Fibroblast of lung (primary cell): Measurements from ENCODE around the gene ACTL6A. TPM values are rescaled to one million over a fixed set of nuclear protein-coding genes. Genes with fewer than 3 reads are reported as not detected.

Experiments used
- DNase-seq, 2 donors: peaks; one replicate each; pipeline versions ENCODE4 v3.0.0 to v3.0.0-alpha.2; 2010; ENCODE audit warnings: low read depth in 2 of 2
- H2AFZ ChIP-seq: 2 replicates; pipeline ENCODE4 v1.5.1; 2012; ENCODE audit warnings: low read length, control low read depth, inconsistent platforms
- H3K27ac ChIP-seq: 2 replicates; pipeline ENCODE4 v1.5.1; 2011; ENCODE audit warnings: low read length, control low read depth; ENCODE audit not compliant: insufficient read depth
- H3K27me3 ChIP-seq: 2 replicates; pipeline ENCODE4 v1.5.1; 2011; ENCODE audit warnings: mild to moderate bottlenecking, low read length; ENCODE audit not compliant: control insufficient read depth, insufficient read depth
- H3K36me3 ChIP-seq: 2 replicates; pipeline ENCODE4 v1.5.1; 2011; ENCODE audit warnings: low read length; ENCODE audit not compliant: control insufficient read depth, insufficient read depth
- H3K4me1 ChIP-seq: 2 replicates; pipeline ENCODE4 v1.5.1; 2011; ENCODE audit warnings: low read length; ENCODE audit not compliant: control insufficient read depth, insufficient read depth; ENCODE audit errors: extremely low read depth
- H3K4me2 ChIP-seq: 2 replicates; pipeline ENCODE4 v1.5.1; 2011; ENCODE audit warnings: low read length, control low read depth; ENCODE audit not compliant: insufficient read depth; ENCODE audit errors: extremely low read depth
- H3K4me3 ChIP-seq, 4 experiments: fragments of 200-600 bp in 1 of 4; sonication (generic) in 1 of 4; replicated peaks in 1 of 4; 2 replicates each; pipeline ENCODE4 v1.5.1; 2011 to 2016; ENCODE audit warnings: low read length in 4 of 4, low read depth in 3 of 4, mild to moderate bottlenecking in 3 of 4, control low read depth in 2 of 4, inconsistent platforms in 1 of 4, mixed read lengths in 1 of 4; ENCODE audit not compliant: insufficient read depth in 1 of 4; ENCODE audit errors: control extremely low read depth in 1 of 4
- H3K79me2 ChIP-seq: 2 replicates; pipeline ENCODE4 v1.5.1; 2012; ENCODE audit warnings: mild to moderate bottlenecking, low read length, inconsistent platforms; ENCODE audit not compliant: control insufficient read depth, insufficient read depth
- H3K9ac ChIP-seq: 2 replicates; pipeline ENCODE4 v1.5.1; 2011; ENCODE audit warnings: mild to moderate bottlenecking, low read length, control low read depth; ENCODE audit not compliant: insufficient read depth
- H3K9me3 ChIP-seq: 2 replicates; pipeline ENCODE4 v1.5.1; 2012; ENCODE audit warnings: low read depth, low read length; ENCODE audit not compliant: control insufficient read depth, insufficient read depth
- H4K20me1 ChIP-seq: 2 replicates; pipeline ENCODE4 v1.5.1; 2011; ENCODE audit warnings: low read length; ENCODE audit not compliant: control insufficient read depth, insufficient read depth; ENCODE audit errors: extremely low read depth
- EZH2 ChIP-seq: IDR thresholded peaks from 2 replicates; pipeline ENCODE4 v1.5.1; 2012; ENCODE audit warnings: low read length, control low read depth, mild to moderate bottlenecking; ENCODE audit errors: missing control alignments
- polyA plus RNA-seq, 2 donors: library from polyadenylated mRNA; depleted of rRNA in 1 of 2; stranded (reverse) in 1 of 2; unstranded in 1 of 2; fragments of >200 nt; gene quantifications; 2 replicates each; pipeline ENCODE4 v1.2.1, GENCODE V29; 2011 to 2012; ENCODE audit warnings: missing spikeins in 1 of 2
- total RNA-seq: library from RNA; depleted of rRNA; stranded (reverse); fragments of >200 nt; gene quantifications from 2 replicates; pipeline ENCODE4 v1.2.1, GENCODE V29; 2014
- TF ChIP-seq, protein P1 (sequence below), 2 donors: IDR thresholded peaks in 1 of 2; conservative IDR thresholded peaks in 1 of 2; 1 replicate in 1 of 2; 2 replicates in 1 of 2; pipeline ENCODE4 v1.5.1; 2011 to 2012; ENCODE audit warnings: low read length in 2 of 2, control low read depth in 1 of 2, inconsistent platforms in 1 of 2, low read depth in 1 of 2, mild to moderate bottlenecking in 1 of 2

ACTL6A gene
- total and polyA plus RNA-seq, 2 donors (not counting 1 experiment from before 2014, with no cell fraction given), result 48.6 to 58.3 TPM

DNA sequence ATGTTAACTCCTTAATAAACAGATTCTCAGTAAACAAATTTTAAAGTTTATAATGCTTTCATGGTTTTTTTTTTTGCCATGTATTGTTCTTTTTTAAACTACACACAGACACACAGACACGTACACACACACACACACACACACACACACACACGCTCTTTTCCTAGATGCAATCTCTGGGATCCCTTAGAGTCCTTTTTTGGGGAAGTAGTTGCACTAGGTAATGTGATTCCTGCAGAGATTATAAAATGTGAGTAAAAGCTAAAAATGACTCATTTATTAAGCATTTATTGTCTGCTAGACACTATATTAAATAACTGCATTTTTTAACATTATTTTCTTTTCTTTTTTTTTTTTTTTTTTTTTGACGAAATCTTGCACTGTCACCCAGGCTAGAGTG lies 61.7 kb downstream of the ACTL6A start:
- no peaks in the 10 kb centered on the region for H3K27me3 ChIP-seq
- no peaks in the 10 kb centered on the region for H3K79me2 ChIP-seq
- no peak overlapping the region for H3K4me2 ChIP-seq
- peak; percentile 19 to 32 for DNase-seq
- peaks cover 4% of the 10 kb centered on the region for H3K36me3 ChIP-seq
- H3K9ac ChIP-seq, result no peak overlapping the region
- no peak for TF ChIP-seq EZH2
- TF ChIP-seq, protein P1, sequence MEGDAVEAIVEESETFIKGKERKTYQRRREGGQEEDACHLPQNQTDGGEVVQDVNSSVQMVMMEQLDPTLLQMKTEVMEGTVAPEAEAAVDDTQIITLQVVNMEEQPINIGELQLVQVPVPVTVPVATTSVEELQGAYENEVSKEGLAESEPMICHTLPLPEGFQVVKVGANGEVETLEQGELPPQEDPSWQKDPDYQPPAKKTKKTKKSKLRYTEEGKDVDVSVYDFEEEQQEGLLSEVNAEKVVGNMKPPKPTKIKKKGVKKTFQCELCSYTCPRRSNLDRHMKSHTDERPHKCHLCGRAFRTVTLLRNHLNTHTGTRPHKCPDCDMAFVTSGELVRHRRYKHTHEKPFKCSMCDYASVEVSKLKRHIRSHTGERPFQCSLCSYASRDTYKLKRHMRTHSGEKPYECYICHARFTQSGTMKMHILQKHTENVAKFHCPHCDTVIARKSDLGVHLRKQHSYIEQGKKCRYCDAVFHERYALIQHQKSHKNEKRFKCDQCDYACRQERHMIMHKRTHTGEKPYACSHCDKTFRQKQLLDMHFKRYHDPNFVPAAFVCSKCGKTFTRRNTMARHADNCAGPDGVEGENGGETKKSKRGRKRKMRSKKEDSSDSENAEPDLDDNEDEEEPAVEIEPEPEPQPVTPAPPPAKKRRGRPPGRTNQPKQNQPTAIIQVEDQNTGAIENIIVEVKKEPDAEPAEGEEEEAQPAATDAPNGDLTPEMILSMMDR (conservative IDR thresholded peaks at IDR 0.05 in 1 of 2, IDR thresholded peaks at IDR 0.05 in 1 of 2; ENCODE audit: low read depth in 1 of 2, low read length in 2 of 2), result no peak
- no peak overlapping the region for H2AFZ ChIP-seq
- no peaks in the 10 kb centered on the region for H3K9me3 ChIP-seq
- no peak overlapping the region for H3K27ac ChIP-seq
- no peaks in the 10 kb centered on the region for H4K20me1 ChIP-seq
- no peak overlapping the region for H3K4me3 ChIP-seq
- no peaks in the 10 kb centered on the region for H3K4me1 ChIP-seq

DNA sequence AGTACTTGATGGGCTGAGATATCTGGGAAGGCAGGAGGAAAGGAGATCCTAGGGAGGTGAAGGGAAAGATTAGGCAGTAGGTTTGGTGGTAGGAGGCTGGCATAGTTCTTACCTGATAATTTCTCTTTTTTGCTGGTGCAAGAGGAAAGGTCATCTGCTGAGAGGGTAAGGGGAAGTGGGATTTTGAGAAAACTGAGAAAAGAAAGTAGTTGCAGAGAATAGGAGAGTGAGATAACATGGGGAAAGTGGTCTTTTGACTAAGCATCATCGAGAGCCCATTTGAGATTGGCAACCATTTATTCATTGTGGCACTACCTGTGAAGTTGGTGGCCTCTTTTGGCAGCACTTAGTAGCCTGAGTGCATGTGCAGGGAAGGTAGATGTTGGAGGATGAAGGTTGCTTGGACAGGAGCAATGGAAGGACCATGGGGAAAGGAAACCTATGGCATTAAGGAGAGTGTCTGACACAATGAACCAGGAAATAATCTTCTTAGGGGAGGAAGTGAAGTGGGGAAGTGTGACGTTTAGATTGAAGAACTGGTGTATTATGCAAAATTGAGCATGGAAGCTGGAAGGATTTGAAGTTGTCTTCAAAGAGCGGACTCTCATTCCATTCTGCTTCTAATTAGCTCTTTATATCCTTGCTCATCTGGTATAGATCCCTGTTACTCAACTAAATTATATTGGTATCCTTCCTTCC lies 68.2 kb downstream of the ACTL6A start:
- no peaks in the 10 kb centered on the region for H3K4me1 ChIP-seq
- H3K27me3 ChIP-seq, result no peaks in the 10 kb centered on the region
- no peaks in the 10 kb centered on the region for H3K79me2 ChIP-seq
- H3K4me3 ChIP-seq, result no peak overlapping the region
- no peaks in the 10 kb centered on the region for H4K20me1 ChIP-seq
- H3K9me3 ChIP-seq, result no peaks in the 10 kb centered on the region
- no peak overlapping the region for H3K4me2 ChIP-seq
- H3K27ac ChIP-seq, result no peak overlapping the region
- no peak overlapping the region for H2AFZ ChIP-seq
- TF ChIP-seq, protein P1 (conservative IDR thresholded peaks at IDR 0.05 in 1 of 2, IDR thresholded peaks at IDR 0.05 in 1 of 2; ENCODE audit: low read depth in 1 of 2, low read length in 2 of 2), result no peak
- TF ChIP-seq EZH2, result no peak
- H3K36me3 ChIP-seq, result no peaks in the 10 kb centered on the region
- no peak overlapping the region for H3K9ac ChIP-seq
- DNase-seq, result no peak

Other genes with a start within 250 kb of the ACTL6A start
- gene ZNF639, start 239.9 kb upstream of the ACTL6A start, total RNA-seq, result 41.1 and 49.3 TPM in 2 replicates
- gene ZNF639, start 239.9 kb upstream of the ACTL6A start, polyA plus RNA-seq, result 24.9 and 28.4 TPM in 2 replicates
- gene MFN1, start 215.2 kb upstream of the ACTL6A start, total RNA-seq, result 44.9 and 48.1 TPM in 2 replicates
- gene MFN1, start 215.2 kb upstream of the ACTL6A start, polyA plus RNA-seq, result 40.3 and 52.8 TPM in 2 replicates
- 49.6 and 55.7 TPM in 2 replicates for gene GNB4, start 111.5 kb upstream of the ACTL6A start, total RNA-seq
- 56.9 and 83.1 TPM in 2 replicates for gene GNB4, start 111.5 kb upstream of the ACTL6A start, polyA plus RNA-seq
- 26.2 and 27.6 TPM in 2 replicates for gene MRPL47, start 41.7 kb downstream of the ACTL6A start, total RNA-seq
- gene MRPL47, start 41.7 kb downstream of the ACTL6A start, polyA plus RNA-seq, result 60.0 and 62.4 TPM in 2 replicates
- gene NDUFB5, start 41.9 kb downstream of the ACTL6A start, total RNA-seq, result 120 and 153 TPM in 2 replicates
- 53.8 and 57.5 TPM in 2 replicates for gene NDUFB5, start 41.9 kb downstream of the ACTL6A start, polyA plus RNA-seq
- gene USP13, start 90.1 kb downstream of the ACTL6A start, total RNA-seq, result 8.7 and 11.7 TPM in 2 replicates
- 15.7 and 21.7 TPM in 2 replicates for gene USP13, start 90.1 kb downstream of the ACTL6A start, polyA plus RNA-seq